Bladder microvascular endothelial cell (primary cell): Measurements from ENCODE around the gene GBP6. TPM values are rescaled to one million over a fixed set of nuclear protein-coding genes. Genes with fewer than 3 reads are reported as not detected.

Experiments used
- total RNA-seq: library from RNA; depleted of rRNA; stranded (reverse); fragments of >200 nt; gene quantifications from 2 replicates; pipeline ENCODE4 v1.2.3, GENCODE V29; 2014

GBP6 gene
- not detected in 2 replicates for total RNA-seq

GRCh38 chr1:89363638-89364536 is at the start of gene GBP6:
GBP6 (plus strand) TSS chr1:89364059; CDS start chr1:89368552, 4,493 bp downstream.

Other genes with a start within 250 kb of the GBP6 start
- 53.6 and 75.8 TPM in 2 replicates for gene GBP2, start 237.9 kb upstream of the GBP6 start, total RNA-seq
- not detected in 2 replicates for gene GBP7, start 188.1 kb upstream of the GBP6 start, total RNA-seq
- 19.1 and 24.8 TPM in 2 replicates for gene GBP4, start 165.1 kb upstream of the GBP6 start, total RNA-seq
- gene GBP5, start 91.2 kb upstream of the GBP6 start, total RNA-seq = 0.81 and 0.94 TPM in 2 replicates
- gene LRRC8B, start 160.8 kb downstream of the GBP6 start, total RNA-seq = 6.3 and 7.3 TPM in 2 replicates